Measurements from ENCODE around the gene INTS12.

DNA sequence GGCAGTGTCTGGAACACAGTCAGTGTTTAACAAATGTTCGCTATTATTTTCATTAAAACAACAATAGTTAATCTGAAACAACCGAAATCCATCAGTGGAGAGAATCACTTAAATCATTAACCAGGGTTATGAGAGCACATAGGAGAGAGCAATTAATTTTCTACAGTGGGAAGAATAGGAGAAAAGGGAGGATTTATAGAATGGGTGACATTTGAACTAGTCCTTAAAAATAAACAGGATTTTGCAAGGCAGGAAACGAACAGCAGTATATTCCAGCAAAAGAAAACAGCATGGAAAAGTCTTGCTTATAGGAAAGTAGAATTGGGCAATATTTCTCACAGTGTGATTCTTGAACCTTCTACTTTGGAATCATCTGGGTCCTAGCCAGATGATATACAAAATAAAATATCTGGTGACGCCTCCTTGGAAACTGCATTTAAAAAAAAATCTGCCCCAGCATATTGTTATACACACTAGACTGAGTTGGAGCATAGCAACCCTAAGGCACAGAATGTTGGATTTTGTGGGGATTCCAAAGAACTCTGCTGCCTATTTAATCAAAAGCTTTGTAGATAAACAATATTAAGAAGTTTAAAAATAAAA, 56.1 kb downstream of the INTS12 start:
- TF ChIP-seq, protein P1, sequence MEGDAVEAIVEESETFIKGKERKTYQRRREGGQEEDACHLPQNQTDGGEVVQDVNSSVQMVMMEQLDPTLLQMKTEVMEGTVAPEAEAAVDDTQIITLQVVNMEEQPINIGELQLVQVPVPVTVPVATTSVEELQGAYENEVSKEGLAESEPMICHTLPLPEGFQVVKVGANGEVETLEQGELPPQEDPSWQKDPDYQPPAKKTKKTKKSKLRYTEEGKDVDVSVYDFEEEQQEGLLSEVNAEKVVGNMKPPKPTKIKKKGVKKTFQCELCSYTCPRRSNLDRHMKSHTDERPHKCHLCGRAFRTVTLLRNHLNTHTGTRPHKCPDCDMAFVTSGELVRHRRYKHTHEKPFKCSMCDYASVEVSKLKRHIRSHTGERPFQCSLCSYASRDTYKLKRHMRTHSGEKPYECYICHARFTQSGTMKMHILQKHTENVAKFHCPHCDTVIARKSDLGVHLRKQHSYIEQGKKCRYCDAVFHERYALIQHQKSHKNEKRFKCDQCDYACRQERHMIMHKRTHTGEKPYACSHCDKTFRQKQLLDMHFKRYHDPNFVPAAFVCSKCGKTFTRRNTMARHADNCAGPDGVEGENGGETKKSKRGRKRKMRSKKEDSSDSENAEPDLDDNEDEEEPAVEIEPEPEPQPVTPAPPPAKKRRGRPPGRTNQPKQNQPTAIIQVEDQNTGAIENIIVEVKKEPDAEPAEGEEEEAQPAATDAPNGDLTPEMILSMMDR (conservative IDR thresholded peaks at IDR 0.05; ENCODE audit: low read depth in 2 of 2): no peak
- TF ChIP-seq EZH2 (IDR thresholded peaks at IDR 0.05; ENCODE audit: low read depth, unreplicated experiment) (no peak), NANOG (IDR thresholded peaks at IDR 0.05; ENCODE audit: borderline replicate concordance) (no peak), EZH2phosphoT487 (IDR thresholded peaks at IDR 0.05; ENCODE audit: unreplicated experiment) (no peak), POLR2AphosphoS5 (IDR thresholded peaks at IDR 0.05; ENCODE audit: low read depth) (no peak), JUNB (IDR thresholded peaks at IDR 0.05; ENCODE audit: unreplicated experiment) (no peak), STAT1 (IDR thresholded peaks at IDR 0.05; ENCODE audit: unreplicated experiment) (no peak), ZNF114 (CRISPR knock-in tag; IDR thresholded peaks at IDR 0.05) (no peak), CREB1 (CRISPR knock-in tag; IDR thresholded peaks at IDR 0.05; ENCODE audit: low read depth) (no peak), ZNF331 (CRISPR knock-in tag; IDR thresholded peaks at IDR 0.05; ENCODE audit: low read depth) (no peak)
- TF ChIP-seq, protein P2, sequence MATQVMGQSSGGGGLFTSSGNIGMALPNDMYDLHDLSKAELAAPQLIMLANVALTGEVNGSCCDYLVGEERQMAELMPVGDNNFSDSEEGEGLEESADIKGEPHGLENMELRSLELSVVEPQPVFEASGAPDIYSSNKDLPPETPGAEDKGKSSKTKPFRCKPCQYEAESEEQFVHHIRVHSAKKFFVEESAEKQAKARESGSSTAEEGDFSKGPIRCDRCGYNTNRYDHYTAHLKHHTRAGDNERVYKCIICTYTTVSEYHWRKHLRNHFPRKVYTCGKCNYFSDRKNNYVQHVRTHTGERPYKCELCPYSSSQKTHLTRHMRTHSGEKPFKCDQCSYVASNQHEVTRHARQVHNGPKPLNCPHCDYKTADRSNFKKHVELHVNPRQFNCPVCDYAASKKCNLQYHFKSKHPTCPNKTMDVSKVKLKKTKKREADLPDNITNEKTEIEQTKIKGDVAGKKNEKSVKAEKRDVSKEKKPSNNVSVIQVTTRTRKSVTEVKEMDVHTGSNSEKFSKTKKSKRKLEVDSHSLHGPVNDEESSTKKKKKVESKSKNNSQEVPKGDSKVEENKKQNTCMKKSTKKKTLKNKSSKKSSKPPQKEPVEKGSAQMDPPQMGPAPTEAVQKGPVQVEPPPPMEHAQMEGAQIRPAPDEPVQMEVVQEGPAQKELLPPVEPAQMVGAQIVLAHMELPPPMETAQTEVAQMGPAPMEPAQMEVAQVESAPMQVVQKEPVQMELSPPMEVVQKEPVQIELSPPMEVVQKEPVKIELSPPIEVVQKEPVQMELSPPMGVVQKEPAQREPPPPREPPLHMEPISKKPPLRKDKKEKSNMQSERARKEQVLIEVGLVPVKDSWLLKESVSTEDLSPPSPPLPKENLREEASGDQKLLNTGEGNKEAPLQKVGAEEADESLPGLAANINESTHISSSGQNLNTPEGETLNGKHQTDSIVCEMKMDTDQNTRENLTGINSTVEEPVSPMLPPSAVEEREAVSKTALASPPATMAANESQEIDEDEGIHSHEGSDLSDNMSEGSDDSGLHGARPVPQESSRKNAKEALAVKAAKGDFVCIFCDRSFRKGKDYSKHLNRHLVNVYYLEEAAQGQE (IDR thresholded peaks at IDR 0.05; ENCODE audit: unreplicated experiment): no peak
- TF ChIP-seq, protein P3, sequence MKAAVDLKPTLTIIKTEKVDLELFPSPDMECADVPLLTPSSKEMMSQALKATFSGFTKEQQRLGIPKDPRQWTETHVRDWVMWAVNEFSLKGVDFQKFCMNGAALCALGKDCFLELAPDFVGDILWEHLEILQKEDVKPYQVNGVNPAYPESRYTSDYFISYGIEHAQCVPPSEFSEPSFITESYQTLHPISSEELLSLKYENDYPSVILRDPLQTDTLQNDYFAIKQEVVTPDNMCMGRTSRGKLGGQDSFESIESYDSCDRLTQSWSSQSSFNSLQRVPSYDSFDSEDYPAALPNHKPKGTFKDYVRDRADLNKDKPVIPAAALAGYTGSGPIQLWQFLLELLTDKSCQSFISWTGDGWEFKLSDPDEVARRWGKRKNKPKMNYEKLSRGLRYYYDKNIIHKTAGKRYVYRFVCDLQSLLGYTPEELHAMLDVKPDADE (IDR thresholded peaks at IDR 0.05): no peak
- TF ChIP-seq, protein P4, sequence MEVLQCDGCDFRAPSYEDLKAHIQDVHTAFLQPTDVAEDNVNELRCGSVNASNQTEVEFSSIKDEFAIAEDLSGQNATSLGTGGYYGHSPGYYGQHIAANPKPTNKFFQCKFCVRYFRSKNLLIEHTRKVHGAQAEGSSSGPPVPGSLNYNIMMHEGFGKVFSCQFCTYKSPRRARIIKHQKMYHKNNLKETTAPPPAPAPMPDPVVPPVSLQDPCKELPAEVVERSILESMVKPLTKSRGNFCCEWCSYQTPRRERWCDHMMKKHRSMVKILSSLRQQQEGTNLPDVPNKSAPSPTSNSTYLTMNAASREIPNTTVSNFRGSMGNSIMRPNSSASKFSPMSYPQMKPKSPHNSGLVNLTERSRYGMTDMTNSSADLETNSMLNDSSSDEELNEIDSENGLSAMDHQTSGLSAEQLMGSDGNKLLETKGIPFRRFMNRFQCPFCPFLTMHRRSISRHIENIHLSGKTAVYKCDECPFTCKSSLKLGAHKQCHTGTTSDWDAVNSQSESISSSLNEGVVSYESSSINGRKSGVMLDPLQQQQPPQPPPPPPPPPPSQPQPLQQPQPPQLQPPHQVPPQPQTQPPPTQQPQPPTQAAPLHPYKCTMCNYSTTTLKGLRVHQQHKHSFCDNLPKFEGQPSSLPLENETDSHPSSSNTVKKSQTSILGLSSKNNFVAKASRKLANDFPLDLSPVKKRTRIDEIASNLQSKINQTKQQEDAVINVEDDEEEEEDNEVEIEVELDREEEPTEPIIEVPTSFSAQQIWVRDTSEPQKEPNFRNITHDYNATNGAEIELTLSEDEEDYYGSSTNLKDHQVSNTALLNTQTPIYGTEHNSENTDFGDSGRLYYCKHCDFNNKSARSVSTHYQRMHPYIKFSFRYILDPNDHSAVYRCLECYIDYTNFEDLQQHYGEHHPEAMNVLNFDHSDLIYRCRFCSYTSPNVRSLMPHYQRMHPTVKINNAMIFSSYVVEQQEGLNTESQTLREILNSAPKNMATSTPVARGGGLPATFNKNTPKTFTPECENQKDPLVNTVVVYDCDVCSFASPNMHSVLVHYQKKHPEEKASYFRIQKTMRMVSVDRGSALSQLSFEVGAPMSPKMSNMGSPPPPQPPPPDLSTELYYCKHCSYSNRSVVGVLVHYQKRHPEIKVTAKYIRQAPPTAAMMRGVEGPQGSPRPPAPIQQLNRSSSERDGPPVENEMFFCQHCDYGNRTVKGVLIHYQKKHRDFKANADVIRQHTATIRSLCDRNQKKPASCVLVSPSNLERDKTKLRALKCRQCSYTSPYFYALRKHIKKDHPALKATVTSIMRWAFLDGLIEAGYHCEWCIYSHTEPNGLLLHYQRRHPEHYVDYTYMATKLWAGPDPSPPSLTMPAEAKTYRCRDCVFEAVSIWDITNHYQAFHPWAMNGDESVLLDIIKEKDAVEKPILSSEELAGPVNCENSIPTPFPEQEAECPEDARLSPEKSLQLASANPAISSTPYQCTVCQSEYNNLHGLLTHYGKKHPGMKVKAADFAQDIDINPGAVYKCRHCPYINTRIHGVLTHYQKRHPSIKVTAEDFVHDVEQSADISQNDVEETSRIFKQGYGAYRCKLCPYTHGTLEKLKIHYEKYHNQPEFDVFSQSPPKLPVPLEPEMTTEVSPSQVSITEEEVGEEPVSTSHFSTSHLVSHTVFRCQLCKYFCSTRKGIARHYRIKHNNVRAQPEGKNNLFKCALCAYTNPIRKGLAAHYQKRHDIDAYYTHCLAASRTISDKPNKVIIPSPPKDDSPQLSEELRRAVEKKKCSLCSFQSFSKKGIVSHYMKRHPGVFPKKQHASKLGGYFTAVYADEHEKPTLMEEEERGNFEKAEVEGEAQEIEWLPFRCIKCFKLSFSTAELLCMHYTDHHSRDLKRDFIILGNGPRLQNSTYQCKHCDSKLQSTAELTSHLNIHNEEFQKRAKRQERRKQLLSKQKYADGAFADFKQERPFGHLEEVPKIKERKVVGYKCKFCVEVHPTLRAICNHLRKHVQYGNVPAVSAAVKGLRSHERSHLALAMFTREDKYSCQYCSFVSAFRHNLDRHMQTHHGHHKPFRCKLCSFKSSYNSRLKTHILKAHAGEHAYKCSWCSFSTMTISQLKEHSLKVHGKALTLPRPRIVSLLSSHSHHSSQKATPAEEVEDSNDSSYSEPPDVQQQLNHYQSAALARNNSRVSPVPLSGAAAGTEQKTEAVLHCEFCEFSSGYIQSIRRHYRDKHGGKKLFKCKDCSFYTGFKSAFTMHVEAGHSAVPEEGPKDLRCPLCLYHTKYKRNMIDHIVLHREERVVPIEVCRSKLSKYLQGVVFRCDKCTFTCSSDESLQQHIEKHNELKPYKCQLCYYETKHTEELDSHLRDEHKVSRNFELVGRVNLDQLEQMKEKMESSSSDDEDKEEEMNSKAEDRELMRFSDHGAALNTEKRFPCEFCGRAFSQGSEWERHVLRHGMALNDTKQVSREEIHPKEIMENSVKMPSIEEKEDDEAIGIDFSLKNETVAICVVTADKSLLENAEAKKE (CRISPR knock-in tag; IDR thresholded peaks at IDR 0.05): no peak

All from GM23338 (cell line).